Left ventricle myocardium inferior (tissue), 1 donor: ENCODE data around the gene PLEKHM1. TPM values are rescaled to one million over a fixed set of nuclear protein-coding genes. Genes with fewer than 3 reads are reported as not detected.

Experiments used
- DNase-seq: peaks from one replicate; pipeline ENCODE4 v3.0.0-alpha.2; 2020
- H3K27ac ChIP-seq: fragments of 200-600 bp; replicated peaks from 2 replicates; pipeline ENCODE4 v1.8.0; 2021
- H3K27me3 ChIP-seq: fragments of 200-600 bp; 2 replicates; pipeline ENCODE4 v1.8.0; 2021; ENCODE audit warnings: low read depth
- H3K36me3 ChIP-seq: fragments of 200-600 bp; 2 replicates; pipeline ENCODE4 v1.8.0; 2021
- H3K4me1 ChIP-seq: fragments of 200-600 bp; 2 replicates; pipeline ENCODE4 v1.8.0; 2021
- H3K4me3 ChIP-seq: fragments of 200-600 bp; 2 replicates; pipeline ENCODE4 v1.8.0; 2021; ENCODE audit warnings: mild to moderate bottlenecking, moderate library complexity
- H3K9me3 ChIP-seq: fragments of 200-600 bp; replicated peaks from 2 replicates; pipeline ENCODE4 v1.8.0; 2021
- intact Hi-C: fragments of 100-400 bp; cut with micrococcal nuclease; formaldehyde crosslinking; loops from one replicate; pipeline ENCODE4 v1.11.0; 2022
- total RNA-seq: library from RNA; stranded (reverse); fragmentation: NEBNext Ultra II Directional; extraction: Animal tissue kit (Norgen Biotek cat#: 25700); gene quantifications from one replicate; pipeline ENCODE4 v1.2.1, GENCODE V29; 2021
- TF ChIP-seq, protein P1 (sequence below): fragments of 200-600 bp; IDR thresholded peaks from 2 replicates; pipeline ENCODE4 v1.8.0; 2021; ENCODE audit warnings: antibody characterized with exemption, mild to moderate bottlenecking, borderline replicate concordance
- donor health status: DM: no; HTN: yes; CAD: no; lungs with severe emphysema.

PLEKHM1 gene
- total RNA-seq, 1 donor from 2014 or later, result 27.3 TPM

DNA sequence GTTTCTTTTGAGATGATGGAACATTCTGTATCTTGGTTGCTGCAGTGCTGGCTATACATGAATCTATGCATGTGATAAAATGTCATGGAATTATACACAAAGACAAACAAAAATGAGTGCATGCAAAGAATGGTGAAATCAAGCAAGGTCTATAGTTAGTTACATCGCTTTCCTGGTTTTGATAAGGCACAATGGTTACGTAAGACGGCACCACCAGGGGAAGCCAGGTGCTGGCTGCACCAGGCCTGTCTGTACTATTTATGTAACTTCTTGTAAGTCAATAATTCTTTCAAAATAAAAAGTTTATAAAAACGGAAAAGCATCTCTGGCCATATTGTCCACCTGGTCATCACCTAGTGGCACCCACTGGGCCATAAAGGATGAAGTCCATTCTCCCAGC, 104.3 kb downstream of the PLEKHM1 start:
- no peak for DNase-seq
- Histone ChIP-seq H3K9me3 (no peaks in the 10 kb centered on the region), H3K4me1 (peaks cover 31% of the 10 kb centered on the region), H3K27ac (peak overlapping the region; percentile 36), H3K4me3 (no peak overlapping the region), H3K27me3 (peaks cover 7% of the 10 kb centered on the region), H3K36me3 (no peaks in the 10 kb centered on the region)
- TF ChIP-seq, protein P1, sequence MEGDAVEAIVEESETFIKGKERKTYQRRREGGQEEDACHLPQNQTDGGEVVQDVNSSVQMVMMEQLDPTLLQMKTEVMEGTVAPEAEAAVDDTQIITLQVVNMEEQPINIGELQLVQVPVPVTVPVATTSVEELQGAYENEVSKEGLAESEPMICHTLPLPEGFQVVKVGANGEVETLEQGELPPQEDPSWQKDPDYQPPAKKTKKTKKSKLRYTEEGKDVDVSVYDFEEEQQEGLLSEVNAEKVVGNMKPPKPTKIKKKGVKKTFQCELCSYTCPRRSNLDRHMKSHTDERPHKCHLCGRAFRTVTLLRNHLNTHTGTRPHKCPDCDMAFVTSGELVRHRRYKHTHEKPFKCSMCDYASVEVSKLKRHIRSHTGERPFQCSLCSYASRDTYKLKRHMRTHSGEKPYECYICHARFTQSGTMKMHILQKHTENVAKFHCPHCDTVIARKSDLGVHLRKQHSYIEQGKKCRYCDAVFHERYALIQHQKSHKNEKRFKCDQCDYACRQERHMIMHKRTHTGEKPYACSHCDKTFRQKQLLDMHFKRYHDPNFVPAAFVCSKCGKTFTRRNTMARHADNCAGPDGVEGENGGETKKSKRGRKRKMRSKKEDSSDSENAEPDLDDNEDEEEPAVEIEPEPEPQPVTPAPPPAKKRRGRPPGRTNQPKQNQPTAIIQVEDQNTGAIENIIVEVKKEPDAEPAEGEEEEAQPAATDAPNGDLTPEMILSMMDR, result no peak
- intact Hi-C loops, result loop anchor here (5.0 kb wide), 1 partner anchor 169 kb away; no protein-coding TSS in a partner anchor

Other genes starting within 250 kb of the PLEKHM1 start
- not detected for gene SPATA32, start 228.6 kb downstream of the PLEKHM1 start, total RNA-seq
- 14.8 TPM for gene MAP3K14, start 173.7 kb downstream of the PLEKHM1 start, total RNA-seq
- 15.1 TPM for gene ARHGAP27, start 57.9 kb downstream of the PLEKHM1 start, total RNA-seq